PC-9 (cell line): ENCODE results near the gene TCF12. TPM values are rescaled to one million over a fixed set of nuclear protein-coding genes. Genes with fewer than 3 reads are reported as not detected.

Source experiments
- BruUV-seq: library from RNA; stranded (reverse); fragments of 400-500 nt; replicated peaks from 2 replicates; lab custom pipeline; 2021; lab: Mats Ljungman, UMichigan
- CTCF ChIA-PET: fragments of 300-600 bp; sonication (Branson Sonifier 250); formaldehyde crosslinking; loops from one replicate; lab custom pipeline; 2022; ENCODE audit warnings: antibody characterized with exemption; lab: Charles Lee
- POLR2A ChIA-PET: fragments of 300-600 bp; sonication (Branson Sonifier 250); formaldehyde crosslinking; loops from one replicate; lab custom pipeline; 2022; ENCODE audit warnings: antibody characterized with exemption; ENCODE audit not compliant: unreplicated experiment; lab: Charles Lee
- DNase-seq, 2 experiments: peaks; one replicate each; pipeline versions ENCODE4 v3.0.0 to v3.0.0-alpha.2; 2015 to 2022; ENCODE audit warnings: mixed read lengths in 1 of 2
- H2AFZ ChIP-seq: fragments of 200-600 bp; sonication (generic); 2 replicates; pipeline ENCODE4 v1.8.1; 2017; ENCODE audit warnings: antibody characterized with exemption
- H3F3A ChIP-seq: fragments of 200-600 bp; sonication (generic); 2 replicates; pipeline ENCODE4 v1.8.1; 2017; ENCODE audit warnings: antibody characterized with exemption, mild to moderate bottlenecking, low read depth; ENCODE audit not compliant: insufficient read depth
- H3K27ac ChIP-seq: fragments of 200-600 bp; sonication (generic); 2 replicates; pipeline ENCODE4 v1.6.1; 2016; ENCODE audit warnings: mixed run types
- H3K27me3 ChIP-seq: fragments of 200-600 bp; sonication (generic); 2 replicates; pipeline ENCODE4 v1.6.1; 2016; ENCODE audit warnings: low read depth, mixed run types; ENCODE audit not compliant: insufficient read depth
- H3K36me3 ChIP-seq: fragments of 200-600 bp; sonication (generic); 2 replicates; pipeline ENCODE4 v1.6.1; 2016; ENCODE audit warnings: low read depth, mixed run types
- H3K4me1 ChIP-seq: fragments of 200-600 bp; sonication (generic); replicated peaks from 2 replicates; pipeline ENCODE4 v1.6.1; 2016; ENCODE audit warnings: mixed run types; ENCODE audit not compliant: insufficient read depth
- H3K4me2 ChIP-seq: fragments of 200-600 bp; sonication (generic); 2 replicates; pipeline ENCODE4 v1.6.1; 2017; ENCODE audit warnings: mixed run types
- H3K4me3 ChIP-seq: fragments of 200-600 bp; sonication (generic); 2 replicates; pipeline ENCODE4 v1.6.1; 2016; ENCODE audit warnings: mixed run types
- H3K79me2 ChIP-seq: fragments of 200-600 bp; sonication (generic); 2 replicates; pipeline ENCODE4 v1.6.1; 2017; ENCODE audit warnings: low read depth, mixed run types
- H3K9me2 ChIP-seq: fragments of 200-600 bp; sonication (generic); 2 replicates; pipeline ENCODE4 v1.8.1; 2017; ENCODE audit warnings: mild to moderate bottlenecking; ENCODE audit not compliant: insufficient read depth
- H3K9me3 ChIP-seq: fragments of 200-600 bp; sonication (generic); 2 replicates; pipeline ENCODE4 v1.8.1; 2016; ENCODE audit warnings: low read depth; ENCODE audit not compliant: insufficient read depth
- H4K20me1 ChIP-seq: fragments of 200-600 bp; sonication (generic); 2 replicates; pipeline ENCODE4 v1.8.1; 2017; ENCODE audit not compliant: insufficient read depth
- EZH2 ChIP-seq: fragments of 200-600 bp; sonication (generic); IDR thresholded peaks from 2 replicates; pipeline ENCODE4 v1.8.0; 2017; ENCODE audit warnings: antibody characterized with exemption, low read depth
- intact Hi-C: fragments of 100-400 bp; cut with micrococcal nuclease; formaldehyde crosslinking; loops from one replicate; pipeline ENCODE4 v1.10.0; 2022; ENCODE audit not compliant: unreplicated experiment
- total RNA-seq: library from RNA; stranded (reverse); gene quantifications from 2 replicates; pipeline ENCODE4 v1.2.3, GENCODE V29; 2021
- TF ChIP-seq, protein P1 (sequence below): fragments of 200-600 bp; sonication (generic); conservative IDR thresholded peaks from 2 replicates; pipeline ENCODE4 v1.6.1; 2017; ENCODE audit warnings: mixed run types, antibody characterized with exemption, mild to moderate bottlenecking, moderate library complexity

The TCF12 gene
- total RNA-seq, 1 experiment from 2014 or later = 60.1 TPM

DNA sequence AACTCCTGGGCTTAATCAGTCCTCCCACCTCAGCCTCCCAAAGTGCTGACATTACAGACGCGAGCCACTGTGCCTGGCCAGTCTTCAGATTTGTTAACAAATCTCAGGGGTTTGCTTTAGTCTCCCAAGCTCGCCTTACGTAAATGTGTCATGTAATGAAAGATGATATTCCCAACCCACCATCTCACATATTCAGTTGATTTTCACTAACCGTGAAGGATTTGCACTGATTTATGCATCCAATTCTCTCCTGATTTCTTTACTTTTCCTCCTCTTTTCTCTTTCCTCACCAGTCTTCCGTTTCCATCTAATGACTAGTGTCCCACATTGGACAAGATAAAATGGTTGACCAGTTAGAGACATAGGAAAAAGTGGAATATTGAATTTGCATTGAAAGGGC, 72.6 kb downstream of the TCF12 start:
- POLR2A ChIA-PET = no interaction called here
- no peaks in the 10 kb centered on the region for H4K20me1 ChIP-seq
- H3K9me2 ChIP-seq = no peaks in the 10 kb centered on the region
- no peak overlapping the region for H3K4me3 ChIP-seq
- no peak for TF ChIP-seq EZH2
- TF ChIP-seq, protein P1, sequence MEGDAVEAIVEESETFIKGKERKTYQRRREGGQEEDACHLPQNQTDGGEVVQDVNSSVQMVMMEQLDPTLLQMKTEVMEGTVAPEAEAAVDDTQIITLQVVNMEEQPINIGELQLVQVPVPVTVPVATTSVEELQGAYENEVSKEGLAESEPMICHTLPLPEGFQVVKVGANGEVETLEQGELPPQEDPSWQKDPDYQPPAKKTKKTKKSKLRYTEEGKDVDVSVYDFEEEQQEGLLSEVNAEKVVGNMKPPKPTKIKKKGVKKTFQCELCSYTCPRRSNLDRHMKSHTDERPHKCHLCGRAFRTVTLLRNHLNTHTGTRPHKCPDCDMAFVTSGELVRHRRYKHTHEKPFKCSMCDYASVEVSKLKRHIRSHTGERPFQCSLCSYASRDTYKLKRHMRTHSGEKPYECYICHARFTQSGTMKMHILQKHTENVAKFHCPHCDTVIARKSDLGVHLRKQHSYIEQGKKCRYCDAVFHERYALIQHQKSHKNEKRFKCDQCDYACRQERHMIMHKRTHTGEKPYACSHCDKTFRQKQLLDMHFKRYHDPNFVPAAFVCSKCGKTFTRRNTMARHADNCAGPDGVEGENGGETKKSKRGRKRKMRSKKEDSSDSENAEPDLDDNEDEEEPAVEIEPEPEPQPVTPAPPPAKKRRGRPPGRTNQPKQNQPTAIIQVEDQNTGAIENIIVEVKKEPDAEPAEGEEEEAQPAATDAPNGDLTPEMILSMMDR = no peak
- H3K27ac ChIP-seq = no peak overlapping the region
- H2AFZ ChIP-seq = no peak overlapping the region
- BruUV-seq = no TSS peak
- H3K79me2 ChIP-seq = peaks cover 13% of the 10 kb centered on the region
- intact Hi-C loops = no loop called here
- H3K36me3 ChIP-seq = no peaks in the 10 kb centered on the region
- no peaks in the 10 kb centered on the region for H3K27me3 ChIP-seq
- H3F3A ChIP-seq = no peaks in the 10 kb centered on the region; the same call in 1 of the 2 replicates
- H3K4me2 ChIP-seq = no peak overlapping the region
- DNase-seq = no peak
- CTCF ChIA-PET = no interaction called here
- H3K4me1 ChIP-seq = no peaks in the 10 kb centered on the region
- no peaks in the 10 kb centered on the region for H3K9me3 ChIP-seq

DNA sequence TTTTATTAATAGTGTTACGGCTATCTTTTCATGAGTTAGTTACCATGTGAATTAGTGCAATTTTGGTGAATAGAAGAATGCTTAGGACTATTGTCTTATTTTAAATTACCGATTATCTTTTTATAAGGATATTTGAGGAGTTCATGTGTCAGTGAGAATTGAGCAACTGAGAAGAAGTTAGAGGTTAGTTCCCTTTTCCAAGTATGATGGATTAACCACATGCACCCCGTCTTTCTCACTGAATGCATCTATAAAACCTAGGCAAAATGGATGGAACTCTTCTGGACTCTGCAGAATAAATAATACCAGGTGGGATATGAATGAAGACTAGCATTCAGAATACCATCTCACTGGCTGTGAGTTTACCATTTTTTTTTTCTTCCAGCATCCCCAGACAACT, 74.3 kb downstream of the TCF12 start:
- ChIA-PET POLR2A (no interaction called here), CTCF (no interaction called here)

DNA sequence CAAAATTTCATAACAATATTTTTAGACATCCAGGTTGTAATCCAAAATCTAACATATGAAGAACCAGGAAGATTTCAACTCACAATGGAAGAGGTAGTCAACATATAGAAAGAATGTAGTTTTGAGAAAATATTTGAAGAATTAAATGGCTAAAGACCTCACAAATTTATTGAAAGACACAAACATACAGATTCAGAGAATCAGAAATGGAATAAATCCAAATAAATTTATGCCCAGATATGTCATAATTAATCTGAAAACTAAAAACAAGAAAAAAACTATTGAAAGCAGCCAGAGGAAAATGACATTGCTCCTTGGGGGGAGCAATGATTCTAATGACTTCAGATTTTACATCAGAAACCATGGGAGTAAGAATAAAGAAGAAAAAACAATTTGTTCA, 75.8 kb downstream of the TCF12 start:
- H4K20me1 ChIP-seq = no peaks in the 10 kb centered on the region
- H3K79me2 ChIP-seq = peaks cover 5% of the 10 kb centered on the region; the same call in 1 of the 2 replicates
- TF ChIP-seq, protein P1 = no peak
- TF ChIP-seq EZH2 = no peak
- H3K4me1 ChIP-seq = no peaks in the 10 kb centered on the region
- no peak overlapping the region for H3K4me3 ChIP-seq
- no peak overlapping the region for H3K27ac ChIP-seq
- DNase-seq = no peak
- intact Hi-C loops = no loop called here
- no peaks in the 10 kb centered on the region for H3K36me3 ChIP-seq
- no peaks in the 10 kb centered on the region for H3F3A ChIP-seq
- H3K9me2 ChIP-seq = no peaks in the 10 kb centered on the region
- ChIA-PET POLR2A (no interaction called here), CTCF (no interaction called here)
- H3K9me3 ChIP-seq = no peaks in the 10 kb centered on the region
- no peak overlapping the region for H2AFZ ChIP-seq
- H3K27me3 ChIP-seq = no peaks in the 10 kb centered on the region
- BruUV-seq = no TSS peak
- no peak overlapping the region for H3K4me2 ChIP-seq

More for the DNA sequence above, 74.3 kb downstream of the TCF12 start:
- no peak for DNase-seq
- no peaks in the 10 kb centered on the region for H3K36me3 ChIP-seq
- H3F3A ChIP-seq = no peaks in the 10 kb centered on the region; the same call in 1 of the 2 replicates
- H3K4me1 ChIP-seq = no peaks in the 10 kb centered on the region
- H3K9me3 ChIP-seq = no peaks in the 10 kb centered on the region
- no peak overlapping the region for H3K27ac ChIP-seq
- H3K9me2 ChIP-seq = no peaks in the 10 kb centered on the region
- no TSS peak for BruUV-seq
- peaks cover 12% of the 10 kb centered on the region; the same call in 1 of the 2 replicates for H3K79me2 ChIP-seq
- intact Hi-C loops = no loop called here
- H3K27me3 ChIP-seq = no peaks in the 10 kb centered on the region
- no peaks in the 10 kb centered on the region for H4K20me1 ChIP-seq
- no peak overlapping the region for H3K4me3 ChIP-seq
- TF ChIP-seq EZH2 = no peak
- TF ChIP-seq, protein P1 = no peak
- no peak overlapping the region for H2AFZ ChIP-seq
- H3K4me2 ChIP-seq = no peak overlapping the region
